Measurements from ENCODE around the gene ZNF132.

GRCh38 chr19:58428617-58429016, 11.3 kb downstream of the ZNF132 start:
- TF ChIP-seq CTCF (IDR thresholded peaks at IDR 0.05) (no peak), POLR2A (IDR thresholded peaks at IDR 0.05) (no peak)

Data from uterus (tissue), 2 donors.